Caco-2 (cell line): Measurements from ENCODE around the gene TRPM6. TPM values are rescaled to one million over a fixed set of nuclear protein-coding genes. Genes with fewer than 3 reads are reported as not detected.

Experiments used
- BruUV-seq: library from RNA; stranded (reverse); fragments of 400-500 nt; replicated peaks from 2 replicates; lab custom pipeline; 2021; lab: Mats Ljungman, UMichigan
- CTCF ChIA-PET: fragments of 300-600 bp; sonication (Branson Sonifier 250); formaldehyde crosslinking; loops from one replicate; lab custom pipeline; 2022; ENCODE audit warnings: antibody characterized with exemption; lab: Charles Lee
- POLR2A ChIA-PET: fragments of 300-600 bp; sonication (Branson Sonifier 250); formaldehyde crosslinking; loops from one replicate; lab custom pipeline; 2022; ENCODE audit warnings: antibody characterized with exemption; lab: Charles Lee
- DNase-seq, 2 experiments: peaks; one replicate each; pipeline versions ENCODE4 v3.0.0 to v3.0.0-alpha.2; 2020 to 2022
- H3K27me3 ChIP-seq: replicated peaks from 2 replicates; pipeline ENCODE4 v1.6.0; 2011; ENCODE audit warnings: low read length; ENCODE audit not compliant: control insufficient read depth, insufficient read depth
- H3K36me3 ChIP-seq: 2 replicates; pipeline ENCODE4 v1.5.1; 2011; ENCODE audit warnings: low read length; ENCODE audit not compliant: control insufficient read depth, insufficient read depth
- H3K4me1 ChIP-seq: fragments of 250-450 bp; sonication (Bioruptor Pico); 2 replicates; pipeline ENCODE4 v1.5.1; 2020; ENCODE audit warnings: mild to moderate bottlenecking
- H3K4me3 ChIP-seq: 2 replicates; pipeline ENCODE4 v1.5.1; 2011; ENCODE audit warnings: low read depth, mild to moderate bottlenecking, control low read depth, low read length
- H3K9me3 ChIP-seq: fragments of 250-450 bp; sonication (Bioruptor Pico); 2 replicates; pipeline ENCODE4 v1.5.1; 2020; ENCODE audit warnings: mild to moderate bottlenecking, moderate library complexity
- H3K27ac Mint-ChIP-seq: one replicate; pipeline ENCODE4 v1.8.0; 2022; ENCODE audit warnings: mixed read lengths; ENCODE audit not compliant: unreplicated experiment
- H3K27me3 Mint-ChIP-seq: one replicate; pipeline ENCODE4 v1.8.0; 2022; ENCODE audit warnings: mixed read lengths; ENCODE audit not compliant: insufficient read depth, unreplicated experiment
- H3K36me3 Mint-ChIP-seq: one replicate; pipeline ENCODE4 v1.8.0; 2022; ENCODE audit warnings: mild to moderate bottlenecking, mixed read lengths; ENCODE audit not compliant: insufficient read depth, unreplicated experiment
- H3K4me1 Mint-ChIP-seq: one replicate; pipeline ENCODE4 v1.8.0; 2022; ENCODE audit warnings: low read depth, mixed read lengths; ENCODE audit not compliant: unreplicated experiment
- H3K4me3 Mint-ChIP-seq: one replicate; pipeline ENCODE4 v1.8.0; 2022; ENCODE audit warnings: mild to moderate bottlenecking, moderate library complexity, mixed read lengths; ENCODE audit not compliant: unreplicated experiment
- H3K9me3 Mint-ChIP-seq: one replicate; pipeline ENCODE4 v1.8.0; 2022; ENCODE audit warnings: mixed read lengths; ENCODE audit not compliant: unreplicated experiment
- CTCF ChIP-seq, 2 experiments: fragments of 200-600 bp in 1 of 2; IDR thresholded peaks; 1 replicate in 1 of 2; 2 replicates in 1 of 2; pipeline versions ENCODE4 v1.5.1 to v1.8.0; 2011 to 2022; ENCODE audit warnings: antibody characterized with exemption in 1 of 2, control low read depth in 1 of 2, inconsistent platforms in 1 of 2, low read depth in 1 of 2, low read length in 1 of 2, mild to moderate bottlenecking in 1 of 2, moderate library complexity in 1 of 2; ENCODE audit not compliant: insufficient read depth in 1 of 2, severe bottlenecking in 1 of 2, unreplicated experiment in 1 of 2
- intact Hi-C: fragments of 100-400 bp; cut with micrococcal nuclease; formaldehyde crosslinking; loops from one replicate; pipeline ENCODE4 v1.10.0; 2022; ENCODE audit not compliant: unreplicated experiment
- total RNA-seq: library from RNA; stranded (reverse); gene quantifications from 2 replicates; pipeline ENCODE4 v1.2.3, GENCODE V29; 2022

Gene TRPM6
- total RNA-seq, 1 experiment from 2014 or later, result 5.0 TPM

- intact Hi-C loops, result no loop called here
- no TSS peak for BruUV-seq
- Histone ChIP-seq H3K4me1 (no peaks in the 10 kb centered on the region), H3K36me3 (no peaks in the 10 kb centered on the region), H3K27me3 (no peaks in the 10 kb centered on the region), H3K4me3 (no peak overlapping the region), H3K9me3 (no peaks in the 10 kb centered on the region)
- no peak overlapping the region for H3K4me3 Mint-ChIP-seq
- POLR2A ChIA-PET, result no interaction called here
- DNase-seq, result no peak
- H3K4me1 Mint-ChIP-seq, result no peaks in the 10 kb centered on the region
- no peaks in the 10 kb centered on the region for H3K36me3 Mint-ChIP-seq
- CTCF ChIA-PET, result no interaction called here
- H3K27me3 Mint-ChIP-seq, result no peaks in the 10 kb centered on the region
- H3K27ac Mint-ChIP-seq, result no peak overlapping the region
- no peaks in the 10 kb centered on the region for H3K9me3 Mint-ChIP-seq
- TF ChIP-seq CTCF (IDR thresholded peaks at IDR 0.05; ENCODE audit: insufficient read depth in 1 of 2, low read depth in 1 of 2, low read length in 1 of 2, severe bottlenecking in 1 of 2, unreplicated experiment in 1 of 2), result no peak
Observed at GRCh38 chr9:74876382-74876949, 11.3 kb downstream of the TRPM6 start.

GRCh38 chr9:74875656-74876055 is 12.1 kb downstream of the TRPM6 start:
- BruUV-seq, result no TSS peak
- TF ChIP-seq CTCF (IDR thresholded peaks at IDR 0.05; ENCODE audit: insufficient read depth in 1 of 2, low read depth in 1 of 2, low read length in 1 of 2, severe bottlenecking in 1 of 2, unreplicated experiment in 1 of 2), result no peak
- Mint-ChIP-seq H3K4me3 (no peak overlapping the region), H3K36me3 (no peaks in the 10 kb centered on the region), H3K27me3 (no peaks in the 10 kb centered on the region), H3K4me1 (no peaks in the 10 kb centered on the region), H3K27ac (no peak overlapping the region), H3K9me3 (no peaks in the 10 kb centered on the region)
- H3K27me3 ChIP-seq, result no peaks in the 10 kb centered on the region
- intact Hi-C loops, result no loop called here
- ChIA-PET CTCF (no interaction called here), POLR2A (no interaction called here)
- H3K9me3 ChIP-seq, result no peaks in the 10 kb centered on the region
- no peak overlapping the region for H3K4me3 ChIP-seq
- no peak for DNase-seq
- no peaks in the 10 kb centered on the region for H3K4me1 ChIP-seq
- H3K36me3 ChIP-seq, result no peaks in the 10 kb centered on the region

GRCh38 chr9:74874220-74874619 is 13.5 kb downstream of the TRPM6 start:
- no peak for TF ChIP-seq CTCF (IDR thresholded peaks at IDR 0.05; ENCODE audit: insufficient read depth in 1 of 2, low read depth in 1 of 2, low read length in 1 of 2, severe bottlenecking in 1 of 2, unreplicated experiment in 1 of 2)
- Mint-ChIP-seq H3K4me1 (no peaks in the 10 kb centered on the region), H3K36me3 (no peaks in the 10 kb centered on the region), H3K27me3 (no peaks in the 10 kb centered on the region), H3K9me3 (no peaks in the 10 kb centered on the region), H3K27ac (no peak overlapping the region), H3K4me3 (no peak overlapping the region)
- no peak for DNase-seq
- H3K4me1 ChIP-seq, result no peaks in the 10 kb centered on the region
- no peaks in the 10 kb centered on the region for H3K9me3 ChIP-seq
- BruUV-seq, result no TSS peak
- H3K27me3 ChIP-seq, result no peaks in the 10 kb centered on the region
- ChIA-PET POLR2A (no interaction called here), CTCF (no interaction called here)
- H3K4me3 ChIP-seq, result no peak overlapping the region
- intact Hi-C loops, result no loop called here
- H3K36me3 ChIP-seq, result no peaks in the 10 kb centered on the region
